HUES64 (cell line): Measurements from ENCODE around the gene GNAI1.

Source experiments
- H3K27ac ChIP-seq: 2 replicates; pipeline ENCODE4 v1.7.0; 2013; ENCODE audit warnings: low read depth, low read length, inconsistent platforms
- H3K27me3 ChIP-seq: 2 replicates; pipeline ENCODE4 v1.6.1; 2013; ENCODE audit warnings: mild to moderate bottlenecking, low read length; ENCODE audit not compliant: insufficient read depth
- H3K36me3 ChIP-seq: 2 replicates; pipeline ENCODE4 v1.6.1; 2013; ENCODE audit warnings: mild to moderate bottlenecking, low read length; ENCODE audit not compliant: insufficient read depth
- H3K4me1 ChIP-seq: 2 replicates; pipeline ENCODE4 v1.6.1; 2013; ENCODE audit warnings: mild to moderate bottlenecking, low read length, moderate library complexity; ENCODE audit not compliant: insufficient read depth
- H3K4me3 ChIP-seq: 2 replicates; pipeline ENCODE4 v1.5.1; 2013; ENCODE audit warnings: mild to moderate bottlenecking, low read length, moderate library complexity
- H3K9ac ChIP-seq: 2 replicates; pipeline ENCODE4 v1.6.1; 2013; ENCODE audit warnings: mild to moderate bottlenecking, low read depth, low read length
- H3K9me3 ChIP-seq: 2 replicates; pipeline ENCODE4 v1.6.1; 2013; ENCODE audit warnings: low read depth, low read length; ENCODE audit not compliant: insufficient read depth
- whole genome bisulfite sequencing: fragments of 150-250, 120-280 bp; methylation state at CpG from one replicate; pipeline ENCODE4 v1.1.7; 2013; ENCODE audit warnings: missing lambda C conversion rate; 5-methylcytosine and 5-hydroxymethylcytosine counted together

The GNAI1 gene

GRCh38 chr7:80187727-80188126 lies 53.1 kb downstream of the GNAI1 start:
- Histone ChIP-seq H3K4me1 (peaks cover 48% of the 10 kb centered on the region), H3K9ac (no peak overlapping the region), H3K27me3 (no peaks in the 10 kb centered on the region), H3K4me3 (no peak overlapping the region), H3K9me3 (no peaks in the 10 kb centered on the region), H3K36me3 (0 out of 2 replicates have a peak, but pooled peaks cover 2% of the 10 kb centered on the region), H3K27ac (no peak overlapping the region)

GRCh38 chr7:80189638-80190037 lies 55.0 kb downstream of the GNAI1 start:
- Histone ChIP-seq H3K4me3 (no peak overlapping the region), H3K36me3 (0 out of 2 replicates have a peak, but pooled peaks cover 4% of the 10 kb centered on the region), H3K9me3 (no peaks in the 10 kb centered on the region), H3K9ac (no peak overlapping the region), H3K27me3 (no peaks in the 10 kb centered on the region), H3K4me1 (peaks cover 29% of the 10 kb centered on the region), H3K27ac (no peak overlapping the region)
- 96% methylated on average over 4 of the region's 4 CpGs for WGBS

GRCh38 chr7:80197627-80198026 lies 63.0 kb downstream of the GNAI1 start:
- 94% methylated on average over 2 of the region's 2 CpGs for WGBS
- peaks cover 6% of the 10 kb centered on the region for H3K4me1 ChIP-seq
- H3K36me3 ChIP-seq: peaks cover 39% of the 10 kb centered on the region

GRCh38 chr7:80199051-80199450 lies 64.4 kb downstream of the GNAI1 start:
- Histone ChIP-seq H3K9ac (no peak overlapping the region), H3K9me3 (no peaks in the 10 kb centered on the region), H3K27me3 (no peaks in the 10 kb centered on the region), H3K36me3 (peaks cover 50% of the 10 kb centered on the region), H3K4me3 (no peak overlapping the region), H3K27ac (no peak overlapping the region), H3K4me1 (peaks cover 6% of the 10 kb centered on the region)
- WGBS: 98% methylated on average over 5 of the region's 5 CpGs

More at GRCh38 chr7:80197627-80198026, 63.0 kb downstream of the GNAI1 start:
- H3K27ac ChIP-seq: no peak overlapping the region
- H3K4me3 ChIP-seq: no peak overlapping the region
- H3K9me3 ChIP-seq: no peaks in the 10 kb centered on the region
- H3K27me3 ChIP-seq: no peaks in the 10 kb centered on the region
- no peak overlapping the region for H3K9ac ChIP-seq

- WGBS: 92% methylated on average over 2 of the region's 3 CpGs
- H3K9me3 ChIP-seq: no peaks in the 10 kb centered on the region
- H3K27ac ChIP-seq: no peak overlapping the region
- no peak overlapping the region for H3K9ac ChIP-seq
- H3K36me3 ChIP-seq: peaks cover 67% of the 10 kb centered on the region
- no peak overlapping the region for H3K4me3 ChIP-seq
- no peaks in the 10 kb centered on the region for H3K4me1 ChIP-seq
- H3K27me3 ChIP-seq: no peaks in the 10 kb centered on the region
Measured at GRCh38 chr7:80204454-80204853, 69.8 kb downstream of the GNAI1 start.

- Histone ChIP-seq H3K27ac (no peak overlapping the region), H3K4me1 (no peaks in the 10 kb centered on the region), H3K27me3 (no peaks in the 10 kb centered on the region), H3K36me3 (peaks cover 64% of the 10 kb centered on the region), H3K9ac (no peak overlapping the region), H3K9me3 (no peaks in the 10 kb centered on the region), H3K4me3 (no peak overlapping the region)
- no CpG with 5 or more reads among the region's 1 CpG for WGBS
Measured at GRCh38 chr7:80204919-80205318, 70.3 kb downstream of the GNAI1 start.

- H3K4me3 ChIP-seq: no peak overlapping the region
- WGBS: no CpG with 5 or more reads among the region's 2 CpGs
- H3K36me3 ChIP-seq: peaks cover 57% of the 10 kb centered on the region
- no peaks in the 10 kb centered on the region for H3K9me3 ChIP-seq
- no peak overlapping the region for H3K9ac ChIP-seq
- no peaks in the 10 kb centered on the region for H3K27me3 ChIP-seq
- H3K4me1 ChIP-seq: no peaks in the 10 kb centered on the region
- H3K27ac ChIP-seq: no peak overlapping the region
Measured at GRCh38 chr7:80206763-80207162, 72.1 kb downstream of the GNAI1 start.

GRCh38 chr7:80207501-80207900 lies 72.9 kb downstream of the GNAI1 start:
- WGBS: 70% methylated on average over 2 of the region's 2 CpGs
- Histone ChIP-seq H3K9ac (no peak overlapping the region), H3K27me3 (no peaks in the 10 kb centered on the region), H3K4me1 (no peaks in the 10 kb centered on the region), H3K4me3 (no peak overlapping the region), H3K9me3 (no peaks in the 10 kb centered on the region), H3K27ac (no peak overlapping the region), H3K36me3 (peaks cover 57% of the 10 kb centered on the region)

GRCh38 chr7:80208700-80209099 lies 74.1 kb downstream of the GNAI1 start:
- H3K27me3 ChIP-seq: no peaks in the 10 kb centered on the region
- WGBS: 89% methylated on average over 2 of the region's 2 CpGs
- H3K9me3 ChIP-seq: no peaks in the 10 kb centered on the region
- no peaks in the 10 kb centered on the region for H3K4me1 ChIP-seq
- H3K36me3 ChIP-seq: peaks cover 58% of the 10 kb centered on the region
- no peak overlapping the region for H3K4me3 ChIP-seq
- no peak overlapping the region for H3K9ac ChIP-seq
- H3K27ac ChIP-seq: no peak overlapping the region

GRCh38 chr7:80210400-80210799 lies 75.8 kb downstream of the GNAI1 start:
- Histone ChIP-seq H3K4me1 (no peaks in the 10 kb centered on the region), H3K9ac (no peak overlapping the region), H3K9me3 (no peaks in the 10 kb centered on the region), H3K4me3 (no peak overlapping the region), H3K27ac (no peak overlapping the region), H3K36me3 (peaks cover 59% of the 10 kb centered on the region), H3K27me3 (no peaks in the 10 kb centered on the region)
- 100% methylated on average over 2 of the region's 3 CpGs for WGBS

GRCh38 chr7:80213814-80214213 lies 79.2 kb downstream of the GNAI1 start:
- Histone ChIP-seq H3K9me3 (no peaks in the 10 kb centered on the region), H3K4me1 (no peaks in the 10 kb centered on the region), H3K9ac (no peak overlapping the region), H3K36me3 (peaks cover 72% of the 10 kb centered on the region), H3K4me3 (no peak overlapping the region), H3K27ac (no peak overlapping the region), H3K27me3 (no peaks in the 10 kb centered on the region)
- WGBS: 95% methylated on average over 3 of the region's 4 CpGs

GRCh38 chr7:80215734-80216133 lies 81.1 kb downstream of the GNAI1 start:
- no peaks in the 10 kb centered on the region for H3K4me1 ChIP-seq
- peaks cover 78% of the 10 kb centered on the region for H3K36me3 ChIP-seq
- WGBS: 93% methylated on average over 3 of the region's 3 CpGs
- H3K4me3 ChIP-seq: no peak overlapping the region
- no peak overlapping the region for H3K27ac ChIP-seq
- H3K27me3 ChIP-seq: no peaks in the 10 kb centered on the region
- no peak overlapping the region for H3K9ac ChIP-seq
- H3K9me3 ChIP-seq: no peaks in the 10 kb centered on the region
